PFSK-1 (cell line): ENCODE measurements around the gene SLC26A6.

ENCODE experiments used
- FOXP2 ChIP-seq: optimal IDR thresholded peaks from 2 replicates; pipeline ENCODE3; 2011; ENCODE audit warnings: borderline replicate concordance, control low read depth, inconsistent platforms; ENCODE audit not compliant: insufficient read depth; ENCODE audit errors: extremely low read length, extremely low read depth
- POLR2AphosphoS5 ChIP-seq: IDR thresholded peaks from 2 replicates; pipeline ENCODE4 v1.6.1; 2012; ENCODE audit warnings: low read depth, mild to moderate bottlenecking, control low read depth, low read length, moderate library complexity
- REST ChIP-seq, 2 experiments: IDR thresholded peaks; 2 replicates each; pipeline versions ENCODE4 v1.6.1 to v1.8.0; 2011 to 2012; ENCODE audit warnings: low read depth in 2 of 2, low read length in 2 of 2, control low read depth in 1 of 2, inconsistent platforms in 1 of 2, mild to moderate bottlenecking in 1 of 2, moderate library complexity in 1 of 2; ENCODE audit not compliant: insufficient read depth in 1 of 2
- SIN3A ChIP-seq: IDR thresholded peaks from 2 replicates; pipeline ENCODE4 v1.6.1; 2012; ENCODE audit warnings: mild to moderate bottlenecking, low read length, moderate library complexity, borderline replicate concordance; ENCODE audit not compliant: insufficient read depth
- TAF1 ChIP-seq: IDR thresholded peaks from 2 replicates; pipeline ENCODE4 v1.6.1; 2012; ENCODE audit warnings: low read length, control low read depth, borderline replicate concordance; ENCODE audit not compliant: insufficient read depth

The SLC26A6 gene

GRCh38 chr3:48630833-48631232, 4.4 kb downstream of the SLC26A6 start:
- TF ChIP-seq FOXP2 (no peak), REST (IDR thresholded peaks at IDR 0.05; ENCODE audit: insufficient read depth in 1 of 2, low read depth in 2 of 2, low read length in 2 of 2) (no peak), POLR2AphosphoS5 (no peak), TAF1 (no peak), SIN3A (no peak)

GRCh38 chr3:48630407-48630806, 4.9 kb downstream of the SLC26A6 start:
- no peak for TF ChIP-seq POLR2AphosphoS5
- no peak for TF ChIP-seq FOXP2
- TF ChIP-seq REST (IDR thresholded peaks at IDR 0.05; ENCODE audit: insufficient read depth in 1 of 2, low read depth in 2 of 2, low read length in 2 of 2): no peak
- TF ChIP-seq TAF1: no peak
- no peak for TF ChIP-seq SIN3A

GRCh38 chr3:48629894-48630293, 5.4 kb downstream of the SLC26A6 start:
- no peak for TF ChIP-seq REST (IDR thresholded peaks at IDR 0.05; ENCODE audit: insufficient read depth in 1 of 2, low read depth in 2 of 2, low read length in 2 of 2)
- no peak for TF ChIP-seq FOXP2
- TF ChIP-seq POLR2AphosphoS5: no peak
- no peak for TF ChIP-seq TAF1
- no peak for TF ChIP-seq SIN3A

- TF ChIP-seq TAF1: no peak
- TF ChIP-seq POLR2AphosphoS5: no peak
- TF ChIP-seq REST (IDR thresholded peaks at IDR 0.05; ENCODE audit: insufficient read depth in 1 of 2, low read depth in 2 of 2, low read length in 2 of 2): no peak
- TF ChIP-seq FOXP2: no peak
- no peak for TF ChIP-seq SIN3A
Measured at GRCh38 chr3:48628277-48629017, 6.8 kb downstream of the SLC26A6 start.

GRCh38 chr3:48625600-48625999, 9.7 kb downstream of the SLC26A6 start:
- TF ChIP-seq REST (IDR thresholded peaks at IDR 0.05; ENCODE audit: insufficient read depth in 1 of 2, low read depth in 2 of 2, low read length in 2 of 2): no peak
- no peak for TF ChIP-seq POLR2AphosphoS5
- TF ChIP-seq TAF1: no peak
- TF ChIP-seq SIN3A: no peak
- TF ChIP-seq FOXP2: no peak
